Skin of body (tissue), 2 donors: ENCODE measurements around the gene GLP1R. TPM values are rescaled to one million over a fixed set of nuclear protein-coding genes. Genes with fewer than 3 reads are reported as not detected.

Experiments used
- DNase-seq: peaks from one replicate; lab custom pipeline; 2025; lab: John Stamatoyannopoulos, UW
- total RNA-seq: library from RNA; depleted of rRNA; stranded (reverse); fragments of >200 nt; gene quantifications from one replicate; pipeline ENCODE4 v1.2.3, GENCODE V29; 2014

Gene GLP1R
- total RNA-seq = 0.10 TPM

DNA sequence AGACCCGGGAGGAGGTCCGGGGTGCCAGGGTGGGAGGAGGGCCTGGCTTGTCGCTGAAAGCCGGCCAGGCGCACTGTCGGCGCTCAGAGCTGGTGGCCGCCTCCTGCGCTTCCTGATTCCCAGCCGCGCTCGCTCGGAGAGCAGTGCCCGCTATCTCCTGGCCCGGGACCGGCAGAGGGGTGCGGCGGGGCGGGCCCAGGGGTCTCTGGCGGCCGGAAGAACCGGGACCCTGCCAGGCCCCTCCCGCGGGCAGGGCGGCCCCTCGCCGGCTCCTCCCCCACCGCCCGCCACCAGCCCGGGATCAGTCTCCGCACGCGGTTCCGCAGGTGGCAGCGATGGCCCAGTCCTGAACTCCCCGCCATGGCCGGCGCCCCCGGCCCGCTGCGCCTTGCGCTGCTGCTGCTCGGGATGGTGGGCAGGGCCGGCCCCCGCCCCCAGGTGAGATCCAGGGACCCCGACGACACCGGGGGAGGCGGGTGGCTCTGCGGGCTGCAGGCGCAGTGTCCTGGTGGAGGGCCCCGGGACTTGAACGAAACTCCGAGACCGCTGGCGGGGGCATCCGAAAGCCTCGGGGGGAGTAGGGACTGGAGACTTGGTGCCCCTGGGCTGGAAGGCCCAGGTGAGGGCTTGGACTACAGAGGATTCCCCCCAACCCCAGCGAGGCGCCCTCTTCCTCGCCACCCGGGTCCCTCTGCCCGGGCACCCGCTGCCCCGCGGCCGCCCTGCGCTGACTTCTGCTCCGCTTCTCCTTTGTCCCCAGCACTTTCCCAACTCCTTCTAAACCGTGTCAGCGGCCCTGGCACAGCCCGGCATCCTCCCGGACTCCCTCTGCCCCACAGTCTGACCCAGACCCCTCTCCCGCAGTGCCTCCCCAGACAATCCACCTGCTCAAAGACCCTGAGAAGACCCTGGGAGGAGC is at the start of gene GLP1R:
Gene GLP1R, plus strand, starts transcription at position 301 of the 919 bp plus-strand sequence. Its CDS starts 60 bp downstream, at position 361.
- DNase-seq = no peak

DNA sequence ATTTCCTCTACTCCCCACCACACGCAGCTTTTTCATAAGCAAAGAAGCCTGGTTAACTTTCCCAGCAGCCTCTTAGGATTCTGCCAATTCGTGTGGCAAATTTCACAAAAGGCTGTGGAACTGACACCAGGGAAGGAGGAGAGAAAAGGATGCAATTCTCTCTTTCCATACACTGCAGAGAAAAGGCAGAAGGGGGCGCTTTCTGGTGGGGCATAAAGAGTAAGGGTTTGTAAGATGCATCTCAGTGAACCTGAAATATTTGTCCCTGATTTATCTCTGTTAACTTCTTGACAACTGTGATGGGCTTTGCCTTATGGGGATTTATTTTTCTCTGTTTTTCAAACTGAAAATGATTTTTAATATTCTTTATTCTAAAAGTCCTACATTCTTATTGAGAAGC is 45.5 kb upstream of the GLP1R start:
- no peak for DNase-seq

DNA sequence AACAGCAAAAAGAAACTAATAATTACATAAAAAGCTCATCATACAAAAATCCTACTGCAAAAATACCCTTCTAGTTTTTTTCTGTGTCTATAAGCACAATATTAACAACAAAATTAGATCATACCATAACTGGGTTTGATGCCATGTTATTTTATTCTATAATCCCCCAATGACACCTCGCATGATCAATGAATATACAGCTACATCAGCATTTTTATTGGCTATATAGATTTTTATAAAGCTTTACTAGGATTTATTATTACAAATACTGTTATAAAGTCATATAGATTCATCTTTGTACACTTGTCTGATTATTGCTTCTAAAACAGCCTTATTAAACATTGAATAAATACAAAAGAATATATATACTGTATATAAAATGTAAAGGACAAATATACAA is 45.1 kb upstream of the GLP1R start:
- DNase-seq = no peak

DNA sequence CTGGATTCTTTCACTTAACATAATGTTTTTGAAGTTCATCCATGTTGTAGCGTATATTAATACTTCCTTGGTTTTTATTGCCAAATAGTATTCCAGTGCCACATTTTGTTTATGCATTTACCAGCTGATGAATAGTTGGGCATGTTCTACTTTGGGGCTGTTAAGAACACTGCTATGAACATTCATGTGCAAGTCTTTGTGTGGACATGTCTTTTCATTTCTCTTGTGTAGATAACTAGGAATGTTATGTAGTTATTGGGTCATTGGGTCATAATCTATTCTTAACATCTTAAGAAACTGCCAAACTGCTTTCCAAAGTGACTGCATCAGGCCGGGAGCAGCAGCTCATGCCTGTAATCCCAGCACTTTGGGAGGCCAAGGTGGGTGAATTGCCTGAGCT is 43.8 kb upstream of the GLP1R start:
- DNase-seq = no peak

DNA sequence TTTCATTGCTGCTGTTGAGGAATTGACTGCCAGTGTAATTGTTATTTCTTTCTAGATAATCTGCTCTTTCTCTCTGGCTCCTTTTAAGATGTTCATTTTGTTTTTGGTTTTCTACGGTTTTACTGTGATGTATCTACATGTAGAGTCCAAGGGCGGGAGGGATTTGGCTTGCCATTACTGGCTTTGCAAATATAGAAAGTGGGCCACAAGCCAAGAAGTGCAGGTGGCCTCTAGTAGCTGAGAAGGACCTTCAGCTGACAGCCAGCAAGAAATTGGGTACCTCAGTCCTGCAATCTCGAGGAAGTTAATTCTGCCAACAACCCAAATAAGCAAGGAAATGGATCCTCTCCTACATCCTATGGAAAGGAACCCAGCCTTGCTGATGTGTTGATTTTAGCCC is 42.8 kb upstream of the GLP1R start:
- DNase-seq = no peak

DNA sequence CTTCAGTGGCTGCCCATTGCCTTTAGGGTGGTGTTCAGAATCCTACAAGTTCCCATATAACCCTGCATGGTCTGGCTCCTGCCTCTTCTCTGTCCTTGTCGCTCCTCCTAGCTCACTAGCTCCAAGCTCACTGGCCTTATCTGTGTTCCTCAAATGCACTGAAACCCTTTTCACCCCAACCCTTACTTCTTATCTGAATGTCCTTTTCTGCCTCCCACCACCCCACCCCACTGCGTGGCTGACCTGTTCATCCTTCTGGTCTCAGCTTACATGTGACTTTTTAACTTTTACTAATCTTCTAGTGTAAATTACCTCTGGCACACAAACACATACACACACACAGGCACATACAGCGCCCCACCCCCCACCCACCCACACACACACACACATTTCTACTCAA is 41.0 kb upstream of the GLP1R start:
- DNase-seq = no peak

DNA sequence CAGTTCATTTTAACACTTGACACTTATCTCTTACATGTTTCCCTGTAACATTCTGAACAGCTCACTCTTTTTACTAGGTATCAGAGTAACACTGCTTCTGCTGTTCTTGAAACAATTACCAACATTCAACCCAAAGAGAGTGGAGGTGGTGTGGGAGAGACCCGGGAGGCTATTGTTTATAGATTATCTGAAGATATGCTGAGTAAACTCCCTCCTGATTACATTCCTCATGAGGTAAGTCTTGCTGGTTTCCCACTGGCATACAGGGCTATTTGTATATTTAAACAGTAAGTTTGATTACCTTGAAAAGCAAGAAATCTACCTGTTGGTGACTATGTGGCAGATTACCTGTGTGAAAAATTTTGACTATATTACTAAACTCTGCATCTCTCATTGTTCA is 39.8 kb upstream of the GLP1R start:
- DNase-seq = no peak

DNA sequence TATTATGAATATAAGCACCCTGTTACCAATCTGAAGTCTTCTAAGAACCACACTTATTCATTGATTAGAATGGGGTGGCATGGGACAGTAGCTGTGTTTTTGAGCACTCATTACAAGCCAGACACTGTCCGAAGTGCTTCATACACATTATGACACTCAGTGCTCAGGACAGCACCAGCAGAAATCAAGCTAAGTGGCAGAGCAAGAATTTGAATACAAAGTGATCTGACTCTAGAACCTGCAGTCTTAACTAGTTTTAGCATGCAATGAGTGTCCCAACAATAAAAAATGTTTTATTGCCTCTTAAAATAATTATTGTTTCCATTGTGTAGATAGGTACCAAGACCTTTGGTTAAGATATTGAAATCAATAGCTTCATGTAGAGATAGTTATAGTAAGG is 39.1 kb upstream of the GLP1R start:
- no peak for DNase-seq

DNA sequence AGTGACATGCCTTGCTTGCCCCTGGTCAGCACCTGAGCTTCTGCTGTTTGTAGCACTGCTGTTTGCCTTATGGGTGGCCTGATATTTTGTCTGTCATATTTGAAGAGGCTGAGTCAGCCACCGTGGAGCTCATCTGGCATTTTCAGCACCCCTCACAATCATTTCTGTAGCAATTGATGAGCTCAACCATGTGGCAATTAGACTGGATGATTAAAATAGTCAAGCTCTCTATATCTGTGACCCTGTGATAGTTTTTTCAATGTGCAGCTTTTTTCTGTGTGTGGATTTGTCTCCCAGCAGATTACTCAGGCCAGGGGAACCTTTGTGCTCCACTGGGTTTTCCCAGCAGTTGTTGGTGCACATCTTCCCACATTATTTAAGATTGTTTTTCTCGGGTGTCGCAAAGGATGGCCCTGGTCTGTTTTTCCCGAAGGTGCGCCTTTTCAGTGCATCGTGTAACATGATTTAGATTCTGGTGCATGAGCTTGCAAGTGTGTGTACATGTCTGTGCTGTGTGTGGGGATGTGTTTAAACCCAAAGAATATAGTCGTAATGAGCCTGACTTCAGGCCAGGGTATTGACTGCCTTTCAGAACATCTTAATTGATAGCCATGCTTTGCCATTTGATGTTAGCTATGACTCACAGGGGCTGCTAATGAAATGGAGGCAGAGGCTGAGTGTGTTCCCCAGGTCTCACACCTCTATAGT is 31.6 kb upstream of the GLP1R start:
- DNase-seq = no peak

DNA sequence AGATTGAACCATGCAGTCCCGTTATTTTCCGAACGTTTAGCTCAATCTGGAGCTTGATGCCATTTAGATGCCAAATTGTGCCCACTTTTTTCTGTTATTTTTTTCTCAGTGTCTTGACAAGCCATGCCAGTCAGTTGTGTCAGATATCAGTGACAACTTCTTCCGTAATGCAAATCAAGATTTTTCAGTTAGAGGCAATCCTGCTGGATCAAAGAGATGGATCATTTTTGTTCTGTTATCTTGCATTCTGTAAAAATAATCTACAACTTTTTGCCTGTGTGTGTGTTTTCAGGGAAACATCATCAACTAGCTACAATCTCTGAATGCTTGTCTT is 31.1 kb upstream of the GLP1R start:
- DNase-seq = no peak

DNA sequence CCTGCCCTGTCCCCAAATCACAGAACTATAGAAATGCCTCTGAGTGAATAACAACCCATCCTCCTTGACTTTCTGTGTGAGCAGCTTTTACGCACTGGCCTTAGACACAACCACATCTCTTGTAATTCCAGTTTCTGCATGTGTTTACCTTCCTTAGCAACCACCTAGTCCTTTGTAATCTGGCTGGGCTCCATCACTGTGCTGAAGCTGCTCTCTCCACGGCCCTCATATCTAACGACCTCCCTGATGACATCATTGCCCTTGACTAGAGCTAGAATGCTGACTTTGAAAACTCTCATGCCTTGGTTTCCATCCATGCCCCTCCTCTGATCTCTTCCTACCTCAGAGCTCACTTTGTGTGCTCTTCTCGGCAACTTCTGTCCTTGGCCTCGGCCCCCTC is 30.5 kb upstream of the GLP1R start:
- no peak for DNase-seq

DNA sequence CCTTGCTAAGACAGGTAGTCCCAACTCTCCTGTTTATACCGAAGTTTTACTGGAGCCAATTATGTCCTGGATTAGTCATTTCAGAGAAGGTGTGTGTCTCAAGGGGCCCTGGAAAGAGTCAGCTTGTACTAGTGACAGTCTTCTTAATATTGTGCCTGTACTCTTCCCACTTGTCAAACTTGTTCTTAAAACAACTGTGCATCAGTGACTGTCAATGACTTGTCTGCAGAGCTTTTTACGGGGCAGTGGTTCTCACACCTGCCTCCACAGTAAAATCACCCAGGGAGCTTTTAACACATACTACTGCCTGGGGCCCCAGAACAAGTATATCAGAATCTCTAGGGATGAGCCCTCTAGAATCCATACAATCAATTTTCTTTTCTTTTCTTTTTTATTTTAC is 28.4 kb upstream of the GLP1R start:
- DNase-seq = no peak

DNA sequence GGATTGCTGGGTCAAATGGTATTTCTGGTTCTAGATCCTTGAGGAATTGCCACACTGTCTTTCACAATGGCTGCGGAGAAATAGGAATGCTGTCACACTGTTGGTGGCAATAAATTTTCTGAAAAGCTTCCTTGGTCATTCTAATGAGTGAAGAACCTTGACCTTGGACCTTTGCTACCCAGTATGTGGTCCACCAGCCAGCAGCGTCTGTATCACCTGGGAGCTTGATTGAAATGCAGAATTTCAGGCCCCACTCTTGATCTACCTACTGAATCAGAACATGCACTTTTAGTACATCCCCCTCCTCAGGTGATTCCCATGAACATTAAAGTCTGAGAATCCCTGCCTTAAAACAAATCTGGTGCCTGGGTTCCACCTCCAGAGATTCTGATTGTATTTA is 27.5 kb upstream of the GLP1R start:
- DNase-seq = no peak

DNA sequence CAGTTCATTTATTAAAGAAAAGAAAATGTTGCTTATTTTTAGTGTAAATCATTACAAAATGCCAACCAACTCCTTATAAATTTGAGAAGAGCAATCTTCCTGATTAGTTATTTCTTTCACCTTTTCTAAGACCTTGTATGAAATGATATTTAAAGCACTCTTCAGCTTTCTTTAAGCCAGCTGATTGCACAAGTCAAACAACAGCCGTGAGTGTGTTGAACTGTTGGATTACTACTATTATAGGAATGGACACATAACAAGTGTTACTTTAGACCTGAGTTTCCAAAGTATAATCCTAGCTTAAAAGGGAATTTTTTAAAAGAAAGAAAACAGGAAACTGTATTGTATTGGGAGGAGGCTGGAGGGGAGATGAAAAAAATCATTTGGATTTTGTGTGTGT is 26.8 kb upstream of the GLP1R start:
- DNase-seq = no peak

DNA sequence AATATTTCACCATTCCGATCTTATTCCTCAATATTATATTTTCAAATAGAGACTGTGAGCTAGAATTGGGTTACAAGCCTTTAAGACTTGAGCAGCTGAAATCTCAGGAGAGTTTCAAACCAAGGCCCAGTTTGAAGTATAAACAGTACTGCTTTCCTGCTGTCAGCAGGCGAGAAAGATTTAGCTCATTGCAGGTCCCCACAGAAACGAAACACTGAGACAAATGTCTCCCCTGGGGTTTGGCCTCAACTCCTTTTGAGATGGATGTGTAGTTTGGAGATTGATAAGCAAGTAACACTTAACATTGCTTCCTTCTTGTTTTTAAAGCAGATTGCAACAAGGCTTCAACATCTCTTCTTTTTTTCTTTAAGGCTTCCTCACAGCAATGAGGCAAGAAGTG is 22.4 kb upstream of the GLP1R start:
- no peak for DNase-seq

DNA sequence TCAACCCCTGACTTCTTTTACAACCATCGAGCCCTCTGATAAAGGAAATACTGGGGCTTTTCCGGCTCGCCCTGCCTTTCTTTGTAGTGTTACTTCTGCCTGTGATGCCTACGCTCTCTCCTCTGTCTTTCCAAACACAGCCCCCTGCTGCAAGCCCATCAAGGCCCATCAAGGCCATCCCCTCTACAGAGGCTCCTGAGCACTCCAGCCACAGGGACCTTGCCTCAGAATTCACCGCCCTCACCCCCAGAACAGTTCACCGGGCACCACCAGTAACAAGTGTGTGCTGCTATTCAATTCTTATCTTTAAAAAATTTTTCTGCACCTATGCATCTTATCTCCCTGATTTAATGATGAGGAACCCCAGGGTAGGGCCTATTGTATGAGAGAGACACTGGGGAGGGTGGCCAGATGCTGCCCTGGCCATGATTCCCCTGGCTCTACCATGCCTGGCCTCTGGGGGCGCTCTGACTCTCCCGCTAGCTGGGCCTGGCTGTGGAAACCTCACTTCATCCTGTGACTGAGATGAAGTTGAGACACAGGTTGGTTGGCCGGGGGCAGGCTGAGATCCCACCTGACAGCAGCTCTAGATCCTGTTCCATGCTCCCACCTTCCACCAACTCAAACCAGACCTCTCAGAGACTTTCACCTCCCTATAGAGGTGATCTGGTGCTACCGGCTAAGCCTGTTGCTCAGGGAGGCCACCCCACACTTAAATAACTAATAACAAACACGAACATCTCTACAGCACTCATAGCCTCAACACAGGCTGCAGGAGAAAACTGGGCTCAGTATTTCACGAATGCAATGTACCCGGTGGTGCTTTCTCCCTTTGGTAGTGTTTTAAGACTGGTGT is 19.2 kb upstream of the GLP1R start:
- no peak for DNase-seq

DNA sequence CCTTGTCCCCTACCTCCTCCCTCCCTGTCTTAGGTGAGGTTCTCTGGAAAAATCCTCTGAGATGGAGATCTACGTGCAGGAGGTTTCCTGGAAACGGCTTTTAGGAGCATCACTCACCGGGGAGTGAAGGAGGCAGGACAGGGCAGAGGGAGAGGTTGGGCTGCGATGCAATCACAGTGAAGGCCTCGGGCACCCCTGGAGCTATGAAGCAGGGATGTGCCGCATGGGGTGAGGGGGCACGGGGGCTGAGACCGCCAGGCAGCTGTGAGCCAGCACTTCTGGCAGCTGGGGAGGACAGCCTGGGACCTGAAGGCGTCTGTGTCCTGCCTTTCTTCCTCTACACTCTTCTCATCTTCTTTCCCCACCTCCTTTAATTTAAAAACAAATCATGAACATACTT is 12.9 kb upstream of the GLP1R start:
- DNase-seq = no peak

DNA sequence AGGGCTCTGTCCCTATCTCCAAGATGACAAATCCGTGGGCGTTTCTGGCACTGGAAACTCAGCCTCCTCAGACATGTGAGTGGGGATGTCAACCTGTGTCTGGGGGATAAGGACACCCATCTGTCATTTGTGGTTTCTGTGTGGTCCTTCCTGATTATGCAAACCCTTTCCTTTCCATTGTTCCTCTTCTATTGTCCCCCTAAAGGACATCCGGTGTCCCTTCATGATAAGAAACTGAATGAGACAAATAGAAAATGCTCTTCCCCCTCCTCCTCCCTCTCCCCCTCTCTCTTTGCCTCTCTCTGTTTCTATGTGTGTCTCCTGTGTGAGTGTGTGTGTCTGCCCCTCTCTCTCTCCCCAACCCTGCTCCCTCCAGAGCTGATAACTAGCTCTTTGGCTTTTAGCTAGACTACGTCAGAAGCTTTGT is 11.5 kb upstream of the GLP1R start:
- no peak for DNase-seq

DNA sequence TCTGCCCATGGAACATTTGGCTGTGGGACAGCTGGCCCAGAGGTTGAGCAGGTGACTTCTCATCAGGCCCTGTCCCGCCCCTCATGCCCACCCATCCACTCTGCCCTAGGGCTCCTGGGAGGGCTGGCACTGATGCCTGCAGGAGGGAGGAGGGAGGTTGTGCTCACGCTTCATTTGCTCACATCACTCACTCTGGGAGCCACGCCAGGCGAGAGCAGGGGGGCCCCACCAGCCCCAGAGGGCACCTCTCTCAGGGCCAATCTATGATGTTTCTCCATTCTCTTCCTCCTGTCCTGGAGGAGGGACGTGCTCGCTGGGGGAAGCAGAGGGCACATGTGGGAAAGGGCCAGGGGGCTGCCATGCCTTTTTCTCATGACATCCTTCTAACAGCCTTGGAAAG is 10.9 kb upstream of the GLP1R start:
- no peak for DNase-seq

DNA sequence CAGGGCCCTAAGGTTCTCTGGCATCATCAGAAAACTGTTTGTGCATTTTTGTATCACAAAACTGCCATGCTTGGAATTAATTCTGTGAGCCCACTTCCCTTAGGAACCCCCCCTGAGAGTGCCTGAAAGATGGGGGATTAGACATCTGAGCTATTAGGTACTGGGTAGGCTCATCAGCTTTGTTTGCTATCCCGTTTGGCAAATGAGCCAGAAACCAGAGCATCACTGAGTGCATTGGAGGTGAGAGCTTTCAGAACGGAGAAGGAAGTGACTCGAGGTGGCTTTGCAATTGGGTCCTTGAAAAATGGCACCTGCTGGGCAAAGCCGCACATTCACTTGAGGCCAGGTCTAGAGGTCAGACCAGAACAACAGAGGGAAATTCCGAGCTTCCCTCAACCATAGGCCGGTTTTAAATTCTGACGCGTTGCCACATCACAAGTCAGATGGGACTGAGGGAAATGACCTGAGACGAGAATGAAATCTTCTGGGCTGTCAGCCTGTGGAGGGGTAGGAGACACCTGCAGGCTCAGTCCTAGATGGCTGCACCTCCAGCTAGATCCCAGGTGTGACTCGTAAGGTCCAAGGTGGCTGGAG is 8.4 kb upstream of the GLP1R start:
- no peak for DNase-seq

DNA sequence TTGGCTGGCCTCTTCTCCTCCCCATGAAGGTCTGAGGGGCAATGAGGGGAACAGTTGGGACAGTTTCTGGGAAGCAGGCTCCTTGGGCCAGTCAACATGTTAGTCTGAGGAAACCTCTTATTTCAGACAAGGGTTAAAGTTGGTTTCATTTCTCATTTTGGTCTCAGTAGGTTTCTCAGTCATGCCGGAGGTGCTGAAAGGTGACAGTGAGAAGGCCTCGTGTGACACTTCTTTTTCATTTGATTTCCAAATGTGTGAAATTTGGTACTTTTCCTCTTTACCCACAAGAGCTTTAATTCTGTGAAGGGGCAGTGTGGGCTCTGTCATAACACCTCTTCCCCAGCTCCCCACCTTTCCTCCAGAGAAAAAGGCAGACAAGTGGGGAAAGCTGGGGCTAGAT is 7.5 kb upstream of the GLP1R start:
- DNase-seq = no peak

DNA sequence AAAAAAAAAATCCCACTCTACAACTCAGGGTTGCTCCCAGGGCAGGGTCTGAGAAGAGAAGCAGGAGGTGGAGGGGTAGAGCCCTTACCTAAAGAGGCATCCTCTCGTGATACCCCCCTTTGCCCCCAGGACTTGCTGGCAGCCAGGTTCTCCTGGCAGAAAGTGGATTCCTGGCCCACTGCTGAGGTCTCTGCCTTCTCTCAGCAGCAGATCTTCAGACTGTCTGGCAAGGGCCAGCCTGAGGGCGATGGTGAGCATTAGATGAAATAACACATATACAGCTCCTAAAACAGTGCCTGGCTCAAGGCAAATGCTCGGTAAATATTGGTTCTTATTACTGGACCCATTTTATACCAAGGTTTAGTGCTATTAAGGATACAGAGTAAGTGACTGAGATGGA is 4.8 kb upstream of the GLP1R start:
- no peak for DNase-seq
